SK-N-SH treated with all-trans-retinoic acid at 6 μM for 48 hours (cell line): Measurements from ENCODE around the gene VWA5A.
"Not testable (repeated sequence)": the region's sequence is repeated elsewhere in the genome, so short reads cannot be mapped to it uniquely, and the experiment has no call there.

Experiments
- ATAC-seq: fragments of 200-7000 bp; cut with Tn5 transposase; 3 replicates; pipeline ENCODE4 v1.9.1; 2020; ENCODE audit warnings: mild to moderate bottlenecking, moderate library complexity
- CSDC2 ChIP-seq: fragments of 250-450 bp; sonication (Bioruptor Pico); IDR thresholded peaks from 2 replicates; pipeline ENCODE4 v1.5.0; 2020; ENCODE audit warnings: mild to moderate bottlenecking, moderate library complexity
- CSRNP3 ChIP-seq: fragments of 250-450 bp; sonication (Bioruptor Pico); IDR thresholded peaks from 2 replicates; pipeline ENCODE4 v1.5.1; 2021; ENCODE audit warnings: mild to moderate bottlenecking, moderate library complexity
- ESRRG ChIP-seq: fragments of 250-450 bp; sonication (Bioruptor Pico); IDR thresholded peaks from 2 replicates; pipeline ENCODE4 v1.6.1; 2021; ENCODE audit warnings: mild to moderate bottlenecking
- GLIS3 ChIP-seq: fragments of 250-450 bp; sonication (Bioruptor Pico); IDR thresholded peaks from 2 replicates; pipeline ENCODE4 v1.5.0; 2020; ENCODE audit warnings: mild to moderate bottlenecking, moderate library complexity
- ISL1 ChIP-seq: fragments of 250-450 bp; sonication (Bioruptor Pico); IDR thresholded peaks from 2 replicates; pipeline ENCODE4 v2.1.2; 2022; ENCODE audit warnings: mild to moderate bottlenecking, moderate library complexity
- OSR1 ChIP-seq: fragments of 250-450 bp; sonication (Bioruptor Pico); IDR thresholded peaks from 2 replicates; pipeline ENCODE4 v1.8.0; 2022; ENCODE audit warnings: moderate library complexity, mild to moderate bottlenecking, inconsistent platforms
- POU6F1 ChIP-seq: fragments of 250-450 bp; sonication (Bioruptor Pico); IDR thresholded peaks from 2 replicates; pipeline ENCODE4 v1.8.0; 2021; ENCODE audit warnings: low read depth, mild to moderate bottlenecking, moderate library complexity, borderline replicate concordance
- PPARA ChIP-seq: fragments of 250-450 bp; sonication (Bioruptor Pico); IDR thresholded peaks from 2 replicates; pipeline ENCODE4 v1.5.0; 2020; ENCODE audit warnings: mild to moderate bottlenecking, borderline replicate concordance
- RARB ChIP-seq: fragments of 250-450 bp; sonication (Bioruptor Pico); IDR thresholded peaks from 2 replicates; pipeline ENCODE4 v1.8.0; 2021; ENCODE audit warnings: mild to moderate bottlenecking, moderate library complexity
- SNAI2 ChIP-seq: fragments of 250-450 bp; sonication (Bioruptor Pico); IDR thresholded peaks from 2 replicates; pipeline ENCODE4 v1.5.0; 2020; ENCODE audit warnings: mild to moderate bottlenecking, moderate library complexity
- TCF4 ChIP-seq: fragments of 250-450 bp; sonication (Bioruptor Pico); IDR thresholded peaks from 2 replicates; pipeline ENCODE4 v1.8.0; 2021; ENCODE audit warnings: mild to moderate bottlenecking, moderate library complexity, borderline replicate concordance
- TOX ChIP-seq: fragments of 250-450 bp; sonication (Bioruptor Pico); IDR thresholded peaks from 2 replicates; pipeline ENCODE4 v1.8.0; 2021; ENCODE audit warnings: mild to moderate bottlenecking, moderate library complexity, borderline replicate concordance
- TSHZ2 ChIP-seq: fragments of 250-450 bp; sonication (Bioruptor Pico); IDR thresholded peaks from 2 replicates; pipeline ENCODE4 v1.5.0; 2020; ENCODE audit warnings: mild to moderate bottlenecking, moderate library complexity
- ZC3H10 ChIP-seq: fragments of 250-450 bp; sonication (Bioruptor Pico); IDR thresholded peaks from 2 replicates; pipeline ENCODE4 v1.5.1; 2021; ENCODE audit warnings: mild to moderate bottlenecking, moderate library complexity
- ZFP3 ChIP-seq: fragments of 250-450 bp; sonication (Bioruptor Pico); IDR thresholded peaks from 2 replicates; pipeline ENCODE4 v1.5.0; 2020; ENCODE audit warnings: mild to moderate bottlenecking, moderate library complexity
- ZFP30 ChIP-seq: fragments of 450-650 bp; formaldehyde crosslinking; IDR thresholded peaks from 2 replicates; pipeline ENCODE4 v1.5.0; 2022; ENCODE audit warnings: mild to moderate bottlenecking, moderate library complexity
- ZNF565 ChIP-seq: fragments of 450-650 bp; formaldehyde crosslinking; conservative IDR thresholded peaks from 2 replicates; pipeline ENCODE4 v1.5.0; 2020; ENCODE audit warnings: low read depth, mild to moderate bottlenecking, moderate library complexity
- ZNF70 ChIP-seq: fragments of 450-650 bp; formaldehyde crosslinking; IDR thresholded peaks from 2 replicates; pipeline ENCODE4 v1.5.0; 2020; ENCODE audit warnings: mild to moderate bottlenecking, moderate library complexity
- ZNF8 ChIP-seq: fragments of 450-650 bp; formaldehyde crosslinking; IDR thresholded peaks from 2 replicates; pipeline ENCODE4 v1.5.0; 2020; ENCODE audit warnings: mild to moderate bottlenecking, moderate library complexity

The VWA5A gene

GRCh38 chr11:124167826-124168231 lies 52.6 kb downstream of the VWA5A start (continued):
- no peak for TF ChIP-seq TSHZ2
- TF ChIP-seq SNAI2 (CRISPR knock-in tag), result no peak
- TF ChIP-seq ESRRG (CRISPR knock-in tag), result no peak
- TF ChIP-seq TCF4 (CRISPR knock-in tag), result no peak

- ATAC-seq, result no peak
- no peak for TF ChIP-seq RARB (CRISPR knock-in tag)
- no peak for TF ChIP-seq ZC3H10 (CRISPR knock-in tag)
- TF ChIP-seq GLIS3 (CRISPR knock-in tag), result no peak
- TF ChIP-seq OSR1 (CRISPR knock-in tag), result no peak
- TF ChIP-seq TSHZ2, result no peak
- TF ChIP-seq TOX (CRISPR knock-in tag), result no peak
- TF ChIP-seq TCF4 (CRISPR knock-in tag), result no peak
- TF ChIP-seq ZNF565, result no peak
- no peak for TF ChIP-seq SNAI2 (CRISPR knock-in tag)
- no peak for TF ChIP-seq ZNF70 (CRISPR knock-in tag)
- TF ChIP-seq ISL1 (CRISPR knock-in tag), result no peak
- TF ChIP-seq PPARA (CRISPR knock-in tag), result no peak
- TF ChIP-seq CSRNP3 (CRISPR knock-in tag), result no peak
- no peak for TF ChIP-seq POU6F1 (CRISPR knock-in tag)
- no peak for TF ChIP-seq ZFP3
- no peak for TF ChIP-seq CSDC2 (CRISPR knock-in tag)
- TF ChIP-seq, all 23 proteins: peak for 0
Measured at GRCh38 chr11:124168796-124169195, 53.5 kb downstream of the VWA5A start.

GRCh38 chr11:124170315-124170714 lies 55.1 kb downstream of the VWA5A start:
- not testable (repeated sequence) for ATAC-seq

GRCh38 chr11:124170801-124171586 lies 55.7 kb downstream of the VWA5A start:
- TF ChIP-seq OSR1 (CRISPR knock-in tag) (no peak), SNAI2 (CRISPR knock-in tag) (no peak), ZNF70 (CRISPR knock-in tag) (no peak), ZNF8 (CRISPR knock-in tag) (no peak), TSHZ2 (no peak), TCF4 (CRISPR knock-in tag) (no peak), GLIS3 (CRISPR knock-in tag) (no peak), ESRRG (CRISPR knock-in tag) (no peak), CSRNP3 (CRISPR knock-in tag) (no peak), ZFP30 (no peak), TOX (CRISPR knock-in tag) (no peak)
- no peak for ATAC-seq
